GM12878 (cell line): ENCODE data around the gene CACNB3. TPM values are rescaled to one million over a fixed set of nuclear protein-coding genes. Genes with fewer than 3 reads are reported as not detected.

ENCODE experiments used
- ATAC-seq: fragments of 200-7000 bp; cut with Tn5 transposase; 3 replicates; pipeline ENCODE4 v1.9.1; 2020; ENCODE audit warnings: mild to moderate bottlenecking, moderate library complexity
- BruUV-seq: library from RNA; stranded (reverse); fragments of 400-500 nt; replicated peaks from 2 replicates; lab custom pipeline; 2021; lab: Mats Ljungman, UMichigan
- CTCF ChIA-PET: fragments of 300-600 bp; sonication (Branson Sonifier 250); formaldehyde crosslinking; extraction: SDS; loops from one replicate; lab custom pipeline; 2021; ENCODE audit warnings: inconsistent platforms; lab: Yijun Ruan, JAX
- POLR2A ChIA-PET: fragments of 350-600 bp; formaldehyde crosslinking; extraction: SDS; loops from one replicate; lab custom pipeline; 2021; ENCODE audit warnings: inconsistent platforms; lab: Charles Lee
- RAD21 ChIA-PET: fragments of 300-600 bp; sonication (Branson Sonifier 250); formaldehyde crosslinking; loops from one replicate; lab custom pipeline; 2023; ENCODE audit warnings: antibody characterized with exemption; ENCODE audit not compliant: unreplicated experiment; lab: Charles Lee
- SMC1A ChIA-PET: fragments of 300-600 bp; sonication (Branson Sonifier 250); formaldehyde crosslinking; loops from one replicate; lab custom pipeline; 2023; ENCODE audit not compliant: unreplicated experiment, uncharacterized antibody; lab: Charles Lee
- DNase-seq: peaks from one replicate; pipeline ENCODE4 v3.0.0-alpha.2; 2011; ENCODE audit warnings: low read depth, low spot score
- FAIRE-seq: peaks from 3 replicates; lab custom pipeline; 2011; peaks lifted over from hg19 to GRCh38; lab: Jason Lieb, UNC
- H2AFZ ChIP-seq: 2 replicates; pipeline ENCODE4 v1.6.0; 2011; ENCODE audit warnings: low read depth, low read length, control low read depth; ENCODE audit not compliant: control insufficient read depth
- H3K27ac ChIP-seq: 2 replicates; pipeline ENCODE4 v1.5.1; 2011; ENCODE audit warnings: control low read depth; ENCODE audit not compliant: control insufficient read depth, insufficient read depth
- H3K27me3 ChIP-seq, 2 experiments: replicated peaks in 1 of 2; 2 replicates each; pipeline versions ENCODE4 v1.6.0 to v1.6.1; 2011; ENCODE audit warnings: low read length in 1 of 2; ENCODE audit not compliant: control insufficient read depth in 2 of 2, insufficient read depth in 2 of 2
- H3K36me3 ChIP-seq, 2 experiments: 2 replicates each; pipeline ENCODE4 v1.5.1; 2011; ENCODE audit warnings: low read length in 1 of 2; ENCODE audit not compliant: control insufficient read depth in 2 of 2, insufficient read depth in 2 of 2
- H3K4me1 ChIP-seq: 2 replicates; pipeline ENCODE4 v1.6.1; 2011; ENCODE audit warnings: mild to moderate bottlenecking, low read length, moderate library complexity, mixed read lengths; ENCODE audit not compliant: control insufficient read depth, insufficient read depth
- H3K4me2 ChIP-seq: 2 replicates; pipeline ENCODE4 v1.6.0; 2011; ENCODE audit warnings: control low read depth; ENCODE audit not compliant: control insufficient read depth, insufficient read depth
- H3K4me3 ChIP-seq: fragments of 200-600 bp; sonication (generic); 2 replicates; pipeline ENCODE4 v1.5.1; 2016
- H3K79me2 ChIP-seq: 2 replicates; pipeline ENCODE4 v1.6.0; 2011; ENCODE audit warnings: low read length; ENCODE audit not compliant: control insufficient read depth, insufficient read depth
- H3K9ac ChIP-seq: 2 replicates; pipeline ENCODE4 v1.8.0; 2011; ENCODE audit warnings: low read length, control low read depth, mixed read lengths; ENCODE audit not compliant: control insufficient read depth, insufficient read depth
- H3K9me3 ChIP-seq: replicated peaks from 3 replicates; pipeline ENCODE4 v1.5.1; 2011; ENCODE audit warnings: mild to moderate bottlenecking, low read length; ENCODE audit not compliant: control insufficient read depth, insufficient read depth
- H4K20me1 ChIP-seq: 2 replicates; pipeline ENCODE4 v1.6.0; 2011; ENCODE audit not compliant: control insufficient read depth, insufficient read depth
- BHLHE40 ChIP-seq, 2 experiments: fragments of 450-650 bp in 1 of 2; IDR thresholded peaks; 2 replicates each; pipeline ENCODE4 v1.6.1; 2011 to 2017; ENCODE audit warnings: low read depth in 2 of 2, borderline replicate concordance in 1 of 2, improper control_type of control experiment in 1 of 2, low read length in 1 of 2, mild to moderate bottlenecking in 1 of 2
- NR2C1 ChIP-seq: fragments of 450-650 bp; IDR thresholded peaks from 2 replicates; pipeline ENCODE4 v1.6.1; 2017; ENCODE audit warnings: antibody characterized with exemption, mild to moderate bottlenecking, moderate library complexity
- NRF1 ChIP-seq: conservative IDR thresholded peaks from 2 replicates; pipeline ENCODE4 v1.6.1; 2011; ENCODE audit warnings: mild to moderate bottlenecking, low read depth, low read length, improper control_type of control experiment
- PML ChIP-seq: IDR thresholded peaks from 2 replicates; pipeline ENCODE4 v1.6.1; 2012; ENCODE audit warnings: low read length, inconsistent platforms
- TBL1XR1 ChIP-seq: IDR thresholded peaks from 2 replicates; pipeline ENCODE4 v1.6.1; 2012; ENCODE audit warnings: low read depth, low read length, improper control_type of control experiment
- TCF12 ChIP-seq: IDR thresholded peaks from 2 replicates; pipeline ENCODE4 v1.6.1; 2011; ENCODE audit warnings: low read depth, mild to moderate bottlenecking, low read length
- TCF3 ChIP-seq: IDR thresholded peaks from 2 replicates; pipeline ENCODE4 v1.6.1; 2012; ENCODE audit warnings: low read depth, mild to moderate bottlenecking, low read length, borderline replicate concordance; ENCODE audit not compliant: insufficient read depth
- ZBTB33 ChIP-seq: fragments of 450-650 bp; IDR thresholded peaks from 2 replicates; pipeline ENCODE4 v1.6.1; 2017; ENCODE audit warnings: mild to moderate bottlenecking
- ZNF622 ChIP-seq: fragments of 450-650 bp; IDR thresholded peaks from 2 replicates; pipeline ENCODE4 v1.6.1; 2017; ENCODE audit warnings: mild to moderate bottlenecking, inconsistent platforms
- WGBS: methylation state at CpG from one replicate; pipeline ENCODE4 v1.1.6; 2016; ENCODE audit warnings: low lambda C conversion rate; ENCODE audit not compliant: insufficient replicate concordance, insufficient coverage; ENCODE audit errors: missing lambda C conversion rate; 5-methylcytosine and 5-hydroxymethylcytosine counted together
- in situ Hi-C: fragments of 300-500 bp; cut with MboI; formaldehyde crosslinking; loops from 9 replicates; pipeline ENCODE4 v1.14.3; 2018; ENCODE audit warnings: mixed read lengths
- intact Hi-C: fragments of 100-400 bp; cut with micrococcal nuclease; formaldehyde crosslinking; loops from one replicate; pipeline ENCODE4 v1.14.2; 2022; ENCODE audit not compliant: unreplicated experiment
- polyA plus RNA-seq, 11 experiments: library from polyadenylated mRNA; depleted of rRNA in 4 of 11; unstranded in 6 of 11; stranded (reverse) in 5 of 11; fragments of >200 nt; fragmentation: Nextera tagmentation in 4 of 11; fragmentation: Illumina TruSeq in 1 of 11; extraction: Ambion mirVana in 4 of 11; extraction: Trizol in 1 of 11; gene quantifications; 1 replicate in 1 of 11; 2 replicates in 10 of 11; pipeline versions ENCODE4 v1.2.1 to v1.2.3, GENCODE V29; 2011 to 2016; ENCODE audit warnings: inconsistent platforms in 2 of 11, missing spikeins in 2 of 11, low read depth in 1 of 11
- total RNA-seq, 4 experiments: library from RNA; depleted of rRNA in 3 of 4; stranded (reverse); fragments of >200 nt in 3 of 4; fragmentation: Illumina TruSeq in 1 of 4; extraction: Trizol in 1 of 4; gene quantifications; 2 replicates each; pipeline versions ENCODE4 v1.2.1 to v1.2.3, GENCODE V29; 2013 to 2021

CACNB3 gene
- total and polyA plus RNA-seq, 10 of the 15 experiments (the other 5 are each of a cell fraction or from before 2014, with no cell fraction given): 0.78 to 5.0 (median 1.7) TPM

GRCh38 chr12:48788854-48789775 lies 29.2 kb upstream of the CACNB3 start, which contains the start of gene ADCY6:
ADCY6 (minus strand) TSS chr12:48789089; CDS start chr12:48783434, 5,655 bp downstream.
- ATAC-seq: peak; percentile 78
- H3K9ac ChIP-seq: no peak within 1 kb of the TSS
- TF ChIP-seq ZNF622: no peak
- TF ChIP-seq NRF1: no peak
- 0 out of 2 replicates have a peak, but pooled peaks have one; percentile 26 for TF ChIP-seq TCF12
- peak; percentile 67; the same call in 1 of the 2 replicates for TF ChIP-seq NR2C1
- no peak for TF ChIP-seq PML
- peak in 1 of 2 experiments; percentile 36; a peak in 1 of 4 replicates for TF ChIP-seq BHLHE40 (IDR thresholded peaks at IDR 0.05; ENCODE audit: borderline replicate concordance in 1 of 2, low read depth in 2 of 2, low read length in 1 of 2)
- TF ChIP-seq TCF3: no peak
- no peak for TF ChIP-seq TBL1XR1
- TF ChIP-seq ZBTB33: no peak
- H3K9me3 ChIP-seq: no peaks in the 10 kb centered on the region
- H3K79me2 ChIP-seq: no peaks in the 10 kb centered on the region
- no peak within 1 kb of the TSS for H2AFZ ChIP-seq
- ChIA-PET POLR2A (interaction anchor here (0.6 to 2.2 kb wide), 4 partner anchors 11 to 77 kb away, joined by 3 to 9 read pairs (median 3); partner anchors contain the start of gene RND1), RAD21 (interaction anchor here (1.1 to 2.1 kb wide), 3 partner anchors 36 to 169 kb away, joined by 3 to 16 read pairs (median 5); no protein-coding TSS in a partner anchor), SMC1A (interaction anchor here (1.0 to 2.3 kb wide), 4 partner anchors 16 to 36 kb away, joined by 3 to 14 read pairs (median 4); no protein-coding TSS in a partner anchor), CTCF (interaction anchor here (0.6 to 3.0 kb wide), 6 partner anchors 26 to 247 kb away, joined by 3 to 31 read pairs (median 3); partner anchors contain the start of gene DDX23)
- peak within 1 kb of the TSS; percentile 11; the same call in 1 of the 2 replicates for H3K4me3 ChIP-seq
- H3K4me2 ChIP-seq: no peak within 1 kb of the TSS
- H3K27me3 ChIP-seq: no peaks in the 10 kb centered on the region
- 0% methylated on average over 16 of the region's 86 CpGs for WGBS
- FAIRE-seq: no peak
- in situ Hi-C loops: no loop called here
- H3K36me3 ChIP-seq: no peaks in the 10 kb centered on the region
- H4K20me1 ChIP-seq: no peaks in the 10 kb centered on the region
- intact Hi-C loops: no loop called here
- no TSS peak for BruUV-seq
- DNase-seq: no peak
- H3K27ac ChIP-seq: no peak within 1 kb of the TSS
- H3K4me1 ChIP-seq: no peaks in the 10 kb centered on the region
